K562 (cell line): ENCODE data around the gene SKAP1. TPM values are rescaled to one million over a fixed set of nuclear protein-coding genes. Genes with fewer than 3 reads are reported as not detected.

ENCODE experiments used
- JUN ChIP-seq, 2 experiments: sonication (generic) in 1 of 2; formaldehyde crosslinking in 1 of 2; IDR thresholded peaks; 2 replicates each; pipeline versions ENCODE4 v1.6.1 to v1.8.0; 2012 to 2022; ENCODE audit warnings: borderline replicate concordance in 2 of 2, mild to moderate bottlenecking in 2 of 2, improper control_type of control experiment in 1 of 2, low read depth in 1 of 2, low read length in 1 of 2, missing genetic modification reagents in 1 of 2
- MED1 ChIP-seq: sonication (generic); formaldehyde crosslinking; IDR thresholded peaks from 2 replicates; pipeline ENCODE4 v1.8.1; 2023; ENCODE audit warnings: missing genetic modification reagents, borderline replicate concordance
- MTF1 ChIP-seq: fragments of 250-450 bp; sonication (Bioruptor Pico); IDR thresholded peaks from 2 replicates; pipeline ENCODE4 v1.9.0; 2021; ENCODE audit warnings: moderate library complexity, mild to moderate bottlenecking, inconsistent platforms, borderline replicate concordance
- NCOR1 ChIP-seq: fragments of 450-650 bp; IDR thresholded peaks from 2 replicates; pipeline ENCODE4 v1.6.1; 2016; ENCODE audit warnings: mild to moderate bottlenecking, moderate library complexity
- SREBF2 ChIP-seq: sonication (generic); formaldehyde crosslinking; IDR thresholded peaks from 2 replicates; pipeline ENCODE4 v1.4.0; 2020; ENCODE audit warnings: mild to moderate bottlenecking, missing genetic modification reagents
- TEAD1 ChIP-seq, 2 experiments: fragments of 450-650 bp in 1 of 2; sonication (generic) in 1 of 2; formaldehyde crosslinking; IDR thresholded peaks; 2 replicates each; pipeline versions ENCODE4 v1.4.0 to v1.8.0; 2020 to 2022; ENCODE audit warnings: mild to moderate bottlenecking in 2 of 2, missing genetic modification reagents in 1 of 2
- polyA plus RNA-seq, 8 experiments: library from polyadenylated mRNA; depleted of rRNA in 4 of 8; stranded (reverse) in 5 of 8; unstranded in 3 of 8; fragments of >200 nt; fragmentation: Nextera tagmentation in 2 of 8; fragmentation: Illumina TruSeq in 1 of 8; extraction: Ambion mirVana in 2 of 8; extraction: Trizol in 1 of 8; gene quantifications; 2 replicates each; pipeline versions ENCODE4 v1.2.1 to v1.2.3, GENCODE V29; 2011 to 2014; ENCODE audit warnings: inconsistent platforms in 1 of 8, missing spikeins in 1 of 8
- total RNA-seq, 7 experiments: library from RNA; depleted of rRNA in 6 of 7; stranded (reverse); fragments of >200 nt in 6 of 7; fragmentation: Illumina TruSeq in 2 of 7; extraction: Trizol in 2 of 7; gene quantifications; 2 replicates each; pipeline versions ENCODE4 v1.2.1 to v1.2.3, GENCODE V29; 2011 to 2021; ENCODE audit warnings: low replicate concordance in 1 of 7
- TF ChIP-seq, protein P1 (sequence below), 2 experiments: fragments of 450-650 bp in 1 of 2; sonication (generic) in 1 of 2; formaldehyde crosslinking in 1 of 2; IDR thresholded peaks; 2 replicates each; pipeline versions ENCODE4 v1.7.1 to v1.9.0; 2016 to 2022; ENCODE audit warnings: inconsistent platforms in 1 of 2, mild to moderate bottlenecking in 1 of 2, missing genetic modification reagents in 1 of 2
- TF ChIP-seq, protein P2 (sequence below): IDR thresholded peaks from 2 replicates; pipeline ENCODE4 v1.6.1; 2016; ENCODE audit warnings: missing genetic modification characterization, missing compliant biosample characterization
- TF ChIP-seq, protein P3 (sequence below): IDR thresholded peaks from 3 replicates; pipeline ENCODE4 v1.6.1; 2011; ENCODE audit warnings: borderline replicate concordance, mild to moderate bottlenecking, moderate library complexity; ENCODE audit not compliant: insufficient read length; ENCODE audit errors: extremely low read depth

SKAP1 gene
- total and polyA plus RNA-seq, 9 of the 15 experiments (the other 6 are each of a cell fraction or from before 2014, with no cell fraction given), result 0.06 to 0.80 (median 0.10) TPM; not detected in 4

DNA sequence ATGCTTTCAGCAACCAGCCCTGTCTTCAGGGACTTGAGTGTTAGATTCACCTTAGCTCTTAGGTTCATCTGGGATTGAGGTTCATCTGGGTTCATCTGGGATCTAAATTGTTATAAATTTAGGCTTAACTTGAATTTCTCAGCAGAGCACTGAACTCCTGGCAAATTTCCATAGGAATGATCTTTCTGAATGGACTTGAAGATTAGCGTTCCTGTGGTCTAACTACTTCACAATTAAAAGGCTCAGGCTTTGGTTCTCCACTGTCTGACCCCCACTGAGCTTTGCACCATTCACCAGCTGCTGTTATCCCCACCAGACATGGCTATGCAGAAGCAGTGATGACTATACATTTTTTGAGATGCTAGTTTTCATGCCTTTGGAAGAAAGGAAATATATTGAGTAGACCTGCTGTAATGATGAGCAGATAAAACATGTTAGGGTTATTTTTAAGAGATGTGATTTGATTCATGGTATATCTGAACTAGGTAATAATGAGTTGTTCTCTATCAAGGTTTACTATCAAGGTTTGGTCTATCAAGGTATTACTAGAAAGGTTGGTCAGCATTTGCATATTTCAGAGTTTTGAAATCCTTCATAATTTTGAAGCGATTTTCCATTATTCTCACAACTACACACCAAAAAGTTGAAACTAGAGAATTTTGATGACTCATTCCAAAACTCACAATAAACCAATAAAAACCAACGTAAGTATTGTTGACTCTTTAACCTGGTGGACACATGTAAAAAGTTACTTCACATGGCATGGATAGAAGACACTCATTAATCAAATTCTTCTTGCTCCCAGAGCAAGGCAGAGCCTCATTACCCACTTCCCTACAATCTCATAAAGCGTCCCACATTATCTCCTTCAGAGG, 250.7 kb downstream of the SKAP1 start (continued):
- TF ChIP-seq, protein P1, sequence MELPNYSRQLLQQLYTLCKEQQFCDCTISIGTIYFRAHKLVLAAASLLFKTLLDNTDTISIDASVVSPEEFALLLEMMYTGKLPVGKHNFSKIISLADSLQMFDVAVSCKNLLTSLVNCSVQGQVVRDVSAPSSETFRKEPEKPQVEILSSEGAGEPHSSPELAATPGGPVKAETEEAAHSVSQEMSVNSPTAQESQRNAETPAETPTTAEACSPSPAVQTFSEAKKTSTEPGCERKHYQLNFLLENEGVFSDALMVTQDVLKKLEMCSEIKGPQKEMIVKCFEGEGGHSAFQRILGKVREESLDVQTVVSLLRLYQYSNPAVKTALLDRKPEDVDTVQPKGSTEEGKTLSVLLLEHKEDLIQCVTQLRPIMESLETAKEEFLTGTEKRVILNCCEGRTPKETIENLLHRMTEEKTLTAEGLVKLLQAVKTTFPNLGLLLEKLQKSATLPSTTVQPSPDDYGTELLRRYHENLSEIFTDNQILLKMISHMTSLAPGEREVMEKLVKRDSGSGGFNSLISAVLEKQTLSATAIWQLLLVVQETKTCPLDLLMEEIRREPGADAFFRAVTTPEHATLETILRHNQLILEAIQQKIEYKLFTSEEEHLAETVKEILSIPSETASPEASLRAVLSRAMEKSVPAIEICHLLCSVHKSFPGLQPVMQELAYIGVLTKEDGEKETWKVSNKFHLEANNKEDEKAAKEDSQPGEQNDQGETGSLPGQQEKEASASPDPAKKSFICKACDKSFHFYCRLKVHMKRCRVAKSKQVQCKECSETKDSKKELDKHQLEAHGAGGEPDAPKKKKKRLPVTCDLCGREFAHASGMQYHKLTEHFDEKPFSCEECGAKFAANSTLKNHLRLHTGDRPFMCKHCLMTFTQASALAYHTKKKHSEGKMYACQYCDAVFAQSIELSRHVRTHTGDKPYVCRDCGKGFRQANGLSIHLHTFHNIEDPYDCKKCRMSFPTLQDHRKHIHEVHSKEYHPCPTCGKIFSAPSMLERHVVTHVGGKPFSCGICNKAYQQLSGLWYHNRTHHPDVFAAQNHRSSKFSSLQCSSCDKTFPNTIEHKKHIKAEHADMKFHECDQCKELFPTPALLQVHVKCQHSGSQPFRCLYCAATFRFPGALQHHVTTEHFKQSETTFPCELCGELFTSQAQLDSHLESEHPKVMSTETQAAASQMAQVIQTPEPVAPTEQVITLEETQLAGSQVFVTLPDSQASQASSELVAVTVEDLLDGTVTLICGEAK (IDR thresholded peaks at IDR 0.05), result no peak
- TF ChIP-seq, protein P1 (CRISPR knock-in tag; IDR thresholded peaks at IDR 0.05), result no peak
- TF ChIP-seq SREBF2, result no peak
- TF ChIP-seq, protein P2, sequence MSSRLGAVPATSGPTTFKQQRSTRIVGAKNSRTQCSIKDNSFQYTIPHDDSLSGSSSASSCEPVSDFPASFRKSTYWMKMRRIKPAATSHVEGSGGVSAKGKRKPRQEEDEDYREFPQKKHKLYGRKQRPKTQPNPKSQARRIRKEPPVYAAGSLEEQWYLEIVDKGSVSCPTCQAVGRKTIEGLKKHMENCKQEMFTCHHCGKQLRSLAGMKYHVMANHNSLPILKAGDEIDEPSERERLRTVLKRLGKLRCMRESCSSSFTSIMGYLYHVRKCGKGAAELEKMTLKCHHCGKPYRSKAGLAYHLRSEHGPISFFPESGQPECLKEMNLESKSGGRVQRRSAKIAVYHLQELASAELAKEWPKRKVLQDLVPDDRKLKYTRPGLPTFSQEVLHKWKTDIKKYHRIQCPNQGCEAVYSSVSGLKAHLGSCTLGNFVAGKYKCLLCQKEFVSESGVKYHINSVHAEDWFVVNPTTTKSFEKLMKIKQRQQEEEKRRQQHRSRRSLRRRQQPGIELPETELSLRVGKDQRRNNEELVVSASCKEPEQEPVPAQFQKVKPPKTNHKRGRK (tag), result no peak
- no peak for TF ChIP-seq MTF1 (CRISPR knock-in tag)
- no peak for TF ChIP-seq JUN (IDR thresholded peaks at IDR 0.05; ENCODE audit: borderline replicate concordance, low read depth, low read length)
- no peak for TF ChIP-seq JUN (CRISPR knock-in tag; IDR thresholded peaks at IDR 0.05; ENCODE audit: borderline replicate concordance)
- no peak for TF ChIP-seq NCOR1
- no peak for TF ChIP-seq TEAD1 (CRISPR knock-in tag; IDR thresholded peaks at IDR 0.05)
- TF ChIP-seq MED1 (CRISPR knock-in tag), result no peak
- TF ChIP-seq, protein P3, sequence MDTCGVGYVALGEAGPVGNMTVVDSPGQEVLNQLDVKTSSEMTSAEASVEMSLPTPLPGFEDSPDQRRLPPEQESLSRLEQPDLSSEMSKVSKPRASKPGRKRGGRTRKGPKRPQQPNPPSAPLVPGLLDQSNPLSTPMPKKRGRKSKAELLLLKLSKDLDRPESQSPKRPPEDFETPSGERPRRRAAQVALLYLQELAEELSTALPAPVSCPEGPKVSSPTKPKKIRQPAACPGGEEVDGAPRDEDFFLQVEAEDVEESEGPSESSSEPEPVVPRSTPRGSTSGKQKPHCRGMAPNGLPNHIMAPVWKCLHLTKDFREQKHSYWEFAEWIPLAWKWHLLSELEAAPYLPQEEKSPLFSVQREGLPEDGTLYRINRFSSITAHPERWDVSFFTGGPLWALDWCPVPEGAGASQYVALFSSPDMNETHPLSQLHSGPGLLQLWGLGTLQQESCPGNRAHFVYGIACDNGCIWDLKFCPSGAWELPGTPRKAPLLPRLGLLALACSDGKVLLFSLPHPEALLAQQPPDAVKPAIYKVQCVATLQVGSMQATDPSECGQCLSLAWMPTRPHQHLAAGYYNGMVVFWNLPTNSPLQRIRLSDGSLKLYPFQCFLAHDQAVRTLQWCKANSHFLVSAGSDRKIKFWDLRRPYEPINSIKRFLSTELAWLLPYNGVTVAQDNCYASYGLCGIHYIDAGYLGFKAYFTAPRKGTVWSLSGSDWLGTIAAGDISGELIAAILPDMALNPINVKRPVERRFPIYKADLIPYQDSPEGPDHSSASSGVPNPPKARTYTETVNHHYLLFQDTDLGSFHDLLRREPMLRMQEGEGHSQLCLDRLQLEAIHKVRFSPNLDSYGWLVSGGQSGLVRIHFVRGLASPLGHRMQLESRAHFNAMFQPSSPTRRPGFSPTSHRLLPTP, result no peak
